ENCODE measurements around the gene EFHD2.

DNA sequence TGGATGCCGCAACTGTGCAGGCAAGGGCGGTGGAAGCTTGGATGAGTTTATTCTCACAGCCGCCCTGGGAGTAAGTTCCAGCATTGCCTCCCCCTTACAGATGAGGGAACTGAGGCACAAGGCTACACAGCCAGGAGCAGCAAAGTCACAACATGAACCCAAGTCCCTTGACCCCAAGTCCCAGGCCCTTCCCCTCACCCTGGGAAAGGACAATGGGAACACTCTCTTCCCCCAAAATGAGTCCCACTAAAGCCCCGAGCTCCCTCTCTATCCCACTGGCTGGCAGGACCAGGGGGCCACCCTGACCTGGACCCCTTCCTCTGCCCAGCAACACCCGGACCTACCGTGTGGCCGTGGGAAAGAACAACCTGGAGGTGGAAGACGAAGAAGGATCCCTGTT, 32.4 kb downstream of the EFHD2 start:
- TF ChIP-seq, protein P1, sequence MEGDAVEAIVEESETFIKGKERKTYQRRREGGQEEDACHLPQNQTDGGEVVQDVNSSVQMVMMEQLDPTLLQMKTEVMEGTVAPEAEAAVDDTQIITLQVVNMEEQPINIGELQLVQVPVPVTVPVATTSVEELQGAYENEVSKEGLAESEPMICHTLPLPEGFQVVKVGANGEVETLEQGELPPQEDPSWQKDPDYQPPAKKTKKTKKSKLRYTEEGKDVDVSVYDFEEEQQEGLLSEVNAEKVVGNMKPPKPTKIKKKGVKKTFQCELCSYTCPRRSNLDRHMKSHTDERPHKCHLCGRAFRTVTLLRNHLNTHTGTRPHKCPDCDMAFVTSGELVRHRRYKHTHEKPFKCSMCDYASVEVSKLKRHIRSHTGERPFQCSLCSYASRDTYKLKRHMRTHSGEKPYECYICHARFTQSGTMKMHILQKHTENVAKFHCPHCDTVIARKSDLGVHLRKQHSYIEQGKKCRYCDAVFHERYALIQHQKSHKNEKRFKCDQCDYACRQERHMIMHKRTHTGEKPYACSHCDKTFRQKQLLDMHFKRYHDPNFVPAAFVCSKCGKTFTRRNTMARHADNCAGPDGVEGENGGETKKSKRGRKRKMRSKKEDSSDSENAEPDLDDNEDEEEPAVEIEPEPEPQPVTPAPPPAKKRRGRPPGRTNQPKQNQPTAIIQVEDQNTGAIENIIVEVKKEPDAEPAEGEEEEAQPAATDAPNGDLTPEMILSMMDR (IDR thresholded peaks at IDR 0.05; ENCODE audit: insufficient read depth, low read length, poor library complexity, severe bottlenecking), result no peak
- TF ChIP-seq EZH2phosphoT487 (conservative IDR thresholded peaks at IDR 0.05; ENCODE audit: low read length), result no peak
